ENCODE measurements around the gene ANAPC13. TPM values are rescaled to one million over a fixed set of nuclear protein-coding genes. Genes with fewer than 3 reads are reported as not detected.

Gene ANAPC13
- total RNA-seq, 1 donor from 2014 or later, result 40.7 TPM

DNA sequence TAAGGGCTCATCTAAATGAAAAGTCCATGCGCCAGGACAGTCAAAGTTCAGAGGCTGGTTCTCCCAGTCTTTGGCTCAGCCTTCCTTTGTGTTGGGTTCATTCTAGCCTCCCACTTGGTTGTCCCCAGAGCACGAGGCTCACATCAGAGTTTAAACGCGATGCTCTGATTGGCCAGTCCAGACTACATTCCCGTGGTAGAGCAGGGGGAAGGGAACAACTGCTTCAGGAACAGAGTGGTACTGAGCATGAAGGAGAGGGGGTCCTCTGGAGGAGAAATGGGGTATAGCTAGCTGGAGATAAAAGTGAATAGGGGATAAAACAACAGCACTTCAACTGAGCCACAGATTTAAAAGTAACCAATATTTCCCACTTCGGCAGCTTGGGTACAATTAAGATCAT lies 32.2 kb downstream of the ANAPC13 start:
- peak in 1 of 2 donors; percentile 36 for DNase-seq (ENCODE audit: low read depth in 2 of 2)

DNA sequence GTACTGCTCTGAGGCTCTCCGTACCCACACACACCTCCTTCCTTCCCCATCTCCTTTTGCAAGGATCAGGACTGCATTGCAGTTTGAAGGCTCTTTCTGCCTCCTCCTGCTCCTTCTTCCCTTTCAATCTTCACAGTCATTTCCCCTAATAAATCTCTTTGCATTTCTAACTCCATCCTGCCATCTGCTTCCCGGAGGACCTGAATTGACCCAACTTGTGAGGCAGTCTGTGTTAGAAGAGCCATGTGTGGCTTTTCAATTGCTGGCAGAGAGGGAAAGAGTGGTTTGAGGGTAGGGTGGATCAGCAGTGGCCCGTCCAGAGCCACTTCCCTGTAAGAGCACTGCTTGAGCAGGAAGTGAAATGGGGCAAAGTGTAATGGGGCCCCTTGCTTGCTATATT lies 35.8 kb downstream of the ANAPC13 start:
- DNase-seq (ENCODE audit: low read depth in 2 of 2), result peak in 1 of 2 donors; percentile 28

DNA sequence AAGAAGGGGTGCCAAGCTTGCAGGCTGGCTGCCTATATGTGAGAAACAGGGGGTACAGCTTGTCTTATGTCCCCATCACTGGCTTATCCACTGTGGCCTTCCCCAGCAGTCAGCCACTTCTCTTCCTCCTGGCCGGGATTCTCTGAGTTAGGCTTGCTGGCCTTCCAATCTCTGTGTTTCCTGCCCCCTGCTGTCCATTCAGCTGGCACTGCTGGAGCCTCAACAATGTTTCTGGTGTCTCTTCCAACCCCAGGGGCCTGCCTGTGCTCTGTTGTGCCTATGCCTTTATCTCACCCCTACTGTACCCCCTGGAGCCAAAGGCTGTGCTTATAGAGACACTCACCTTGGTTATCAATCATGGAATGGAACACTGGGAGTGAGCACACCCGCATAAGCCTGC lies 36.5 kb downstream of the ANAPC13 start:
- peak; percentile 45 to 65 for DNase-seq (ENCODE audit: low read depth in 2 of 2)

DNA sequence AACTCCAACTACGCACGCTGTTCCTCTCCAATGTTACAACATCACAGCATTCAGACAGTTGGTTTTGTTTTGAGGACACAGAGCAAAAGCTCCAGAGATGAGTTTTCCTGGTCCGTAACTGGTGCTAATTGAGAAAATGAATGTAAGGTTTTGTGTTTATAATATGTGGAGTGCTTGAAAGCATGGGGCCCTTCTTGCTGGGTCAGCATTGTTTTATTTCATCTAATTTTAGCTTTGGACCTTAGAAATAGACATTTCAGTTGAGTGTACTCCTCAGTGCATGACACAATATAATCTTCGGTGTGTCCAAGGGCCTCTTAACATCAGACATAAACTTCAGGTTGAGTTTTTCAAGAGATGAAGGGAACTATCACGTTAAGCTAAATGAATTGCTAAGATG lies 37.1 kb downstream of the ANAPC13 start:
- DNase-seq (ENCODE audit: low read depth in 2 of 2), result no peak

DNA sequence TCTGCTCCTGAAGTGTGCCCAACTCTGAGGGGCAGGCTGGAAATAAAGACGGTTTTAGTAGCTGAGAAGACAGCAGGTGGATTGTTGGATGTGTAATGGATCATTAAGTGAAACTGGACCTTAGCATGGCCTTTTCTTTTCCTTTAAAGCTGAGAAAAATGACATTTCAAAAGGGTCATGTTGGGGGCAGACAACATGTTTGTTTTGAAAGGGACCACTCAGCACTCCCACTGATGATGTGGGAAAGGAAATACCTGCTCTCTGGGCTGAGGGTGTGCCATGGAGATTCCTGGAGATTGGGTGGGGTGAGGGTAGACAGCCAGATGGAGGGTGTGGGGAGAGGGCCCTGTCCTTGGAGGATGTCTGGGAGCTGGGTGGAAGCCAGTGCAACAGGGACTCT lies 38.4 kb downstream of the ANAPC13 start:
- DNase-seq (ENCODE audit: low read depth in 2 of 2), result peak in 1 of 2 donors; percentile 47

DNA sequence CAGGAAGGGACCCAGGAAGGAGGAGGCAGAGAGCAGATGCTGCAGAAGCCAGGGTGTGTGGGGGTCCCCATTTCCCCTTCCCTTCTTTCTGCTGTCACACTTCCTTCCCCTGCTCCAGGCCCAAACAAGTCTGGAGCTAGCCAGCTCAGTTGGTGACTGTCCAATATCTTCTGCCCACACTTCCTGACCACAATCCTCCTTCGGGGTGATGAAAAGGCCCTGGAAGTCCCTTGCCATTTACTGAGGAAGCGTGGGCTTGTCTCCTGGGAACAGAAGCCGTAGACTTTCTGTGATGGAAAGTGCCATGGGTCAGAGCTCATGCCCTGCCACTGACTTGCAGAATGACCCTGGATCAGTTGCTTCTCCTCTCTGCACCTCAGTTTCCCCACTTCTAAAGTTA lies 39.0 kb downstream of the ANAPC13 start:
- peak in 1 of 2 donors; percentile 37 for DNase-seq (ENCODE audit: low read depth in 2 of 2)

DNA sequence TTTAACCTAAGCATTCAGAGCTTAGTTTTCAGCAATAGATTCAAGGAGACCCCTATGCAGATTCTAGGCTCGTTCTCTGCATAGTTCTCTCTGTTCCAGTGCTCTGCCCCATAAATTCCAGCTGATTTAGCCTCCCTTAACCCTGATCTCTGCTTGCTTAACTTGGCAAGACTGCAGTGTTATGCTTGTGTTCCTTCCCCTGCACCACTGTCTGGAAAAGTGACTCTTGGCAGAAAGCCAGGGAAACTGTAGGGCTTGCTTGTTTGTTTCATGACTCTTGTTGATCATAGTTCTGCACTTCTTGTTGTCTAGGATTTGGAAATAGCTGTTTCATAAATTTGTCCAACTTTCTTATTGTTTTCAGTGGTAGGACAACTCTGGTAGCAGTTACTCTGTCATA lies 40.1 kb downstream of the ANAPC13 start:
- DNase-seq (ENCODE audit: low read depth in 2 of 2), result peak; percentile 36 to 90

DNA sequence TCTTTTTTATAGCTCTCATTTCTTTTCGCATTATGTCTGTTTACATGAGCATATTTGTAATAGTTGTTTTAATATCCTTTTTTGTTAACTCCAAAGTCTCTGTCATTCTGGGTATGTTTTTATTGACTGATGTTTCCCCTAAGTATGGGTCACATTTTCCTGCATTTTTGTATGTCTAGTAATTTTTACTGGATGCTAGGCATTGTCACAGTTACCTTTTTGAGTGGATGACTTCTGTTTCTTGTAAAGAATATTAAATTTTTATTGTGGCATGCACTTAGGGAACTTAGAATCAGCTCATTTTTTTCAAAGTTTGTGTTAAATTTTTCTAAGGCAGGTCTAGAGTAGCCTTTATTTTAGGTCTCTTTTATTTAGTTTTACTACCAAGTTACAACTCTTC lies 40.7 kb downstream of the ANAPC13 start:
- DNase-seq (ENCODE audit: low read depth in 2 of 2), result no peak

DNA sequence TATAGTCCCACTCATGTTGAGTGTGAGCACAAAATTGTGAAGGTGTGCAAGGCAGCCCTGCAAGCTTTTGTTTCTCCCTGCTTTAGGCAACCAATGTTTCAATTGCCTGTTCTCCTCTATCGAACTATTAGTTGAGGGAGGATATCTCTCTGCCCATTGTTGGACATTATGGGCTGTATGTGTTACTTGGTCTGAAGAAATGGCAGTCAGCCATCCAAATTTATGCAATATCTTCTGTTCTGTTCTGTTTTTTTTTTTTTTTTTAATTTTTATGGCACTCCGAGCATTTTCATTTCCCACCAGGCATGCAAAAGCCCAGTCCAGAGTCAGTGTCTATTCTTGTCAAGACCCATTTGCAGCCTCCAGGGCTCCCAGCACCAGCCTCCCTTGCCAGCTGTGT lies 44.0 kb downstream of the ANAPC13 start:
- DNase-seq (ENCODE audit: low read depth in 2 of 2), result no peak

DNA sequence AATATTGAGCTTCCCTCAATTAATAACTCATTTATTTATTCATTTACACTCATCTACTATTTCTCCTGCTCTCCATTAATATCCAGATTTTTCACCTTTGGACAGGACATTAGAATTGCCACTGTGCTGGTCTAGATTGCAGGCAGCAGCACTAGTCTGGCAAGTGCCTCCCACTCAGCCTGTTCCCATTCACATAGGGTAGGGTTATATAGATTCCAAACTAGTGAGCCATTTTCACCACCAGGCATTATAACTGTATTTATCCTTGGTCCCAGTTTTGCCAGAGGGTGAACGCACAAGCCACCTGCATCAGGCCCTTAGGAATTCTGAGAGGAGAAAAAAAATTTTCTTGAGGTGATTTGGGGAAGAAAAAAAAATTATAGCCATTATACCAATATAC lies 44.5 kb downstream of the ANAPC13 start:
- no peak for DNase-seq (ENCODE audit: low read depth in 2 of 2)

DNA sequence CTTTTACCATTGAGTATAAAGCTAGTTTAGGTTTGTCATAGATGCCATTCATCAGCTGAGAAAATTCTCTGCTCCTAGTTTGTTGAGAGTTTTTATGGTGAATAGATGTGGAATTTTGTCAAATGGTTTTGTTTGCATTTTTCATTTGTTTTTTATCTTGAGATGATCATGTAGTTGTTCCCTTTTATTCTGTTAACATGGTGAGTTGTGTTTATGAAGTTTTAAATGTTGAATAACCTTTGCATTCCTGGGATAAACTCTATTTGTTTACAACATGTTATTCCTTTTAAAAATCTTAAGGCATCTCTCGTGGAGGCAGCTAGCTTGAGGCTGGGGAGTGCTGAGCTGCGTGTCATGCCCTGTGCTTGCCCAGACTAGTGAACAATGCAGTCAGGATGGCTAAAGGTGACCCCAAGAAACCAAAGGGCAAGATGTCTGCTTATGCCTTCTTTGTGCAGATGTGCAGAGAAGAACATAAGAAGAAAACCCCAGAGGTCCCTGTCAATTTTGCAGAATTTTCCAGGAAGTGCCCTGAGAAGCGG lies 48.5 kb downstream of the ANAPC13 start:
- DNase-seq (ENCODE audit: low read depth in 2 of 2), result no peak

DNA sequence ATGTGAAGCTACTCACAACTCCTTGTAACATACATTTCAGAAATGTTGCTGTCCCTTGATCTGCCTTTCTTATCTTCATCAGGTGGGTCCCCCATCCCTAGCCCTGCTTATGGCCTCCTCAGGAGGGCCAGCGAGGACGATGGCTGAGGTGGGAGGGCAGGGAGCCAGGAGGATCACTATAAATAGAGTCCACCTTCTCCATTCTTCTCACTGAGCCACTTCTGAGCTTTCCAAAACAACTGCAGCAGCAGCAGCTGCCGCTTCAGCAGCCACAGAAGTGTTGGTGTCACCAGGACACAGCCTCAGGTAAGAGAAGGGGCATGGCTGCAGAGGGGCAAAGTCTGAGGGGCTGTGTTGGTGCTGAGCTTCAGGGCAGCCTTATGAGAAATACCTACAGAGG lies 53.5 kb downstream of the ANAPC13 start:
- no peak for DNase-seq (ENCODE audit: low read depth in 2 of 2)

DNA sequence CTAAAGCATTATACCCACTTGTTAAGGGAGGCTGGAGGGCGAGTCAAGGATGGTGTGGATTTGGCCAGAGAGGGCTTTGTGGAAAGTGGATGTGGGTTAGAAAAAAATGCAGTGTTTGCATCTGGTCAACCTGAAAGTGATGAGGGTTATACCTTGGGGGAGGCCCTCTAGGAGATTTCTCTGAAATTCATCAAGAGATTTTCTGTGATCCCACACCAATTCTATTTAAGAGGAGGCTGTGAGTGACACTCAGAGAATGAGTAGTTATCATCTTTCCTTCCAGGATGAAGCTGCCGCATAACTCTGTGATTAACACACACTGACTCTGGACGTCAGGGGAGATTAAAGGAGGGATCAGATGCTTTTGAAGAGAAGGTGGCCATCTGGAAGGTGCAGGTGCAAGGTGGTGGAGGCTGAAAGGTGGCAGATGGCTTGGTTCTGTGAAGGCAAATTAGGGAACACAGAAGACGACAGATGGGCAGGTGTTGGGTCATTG lies 54.8 kb downstream of the ANAPC13 start:
- DNase-seq (ENCODE audit: low read depth in 2 of 2), result no peak

DNA sequence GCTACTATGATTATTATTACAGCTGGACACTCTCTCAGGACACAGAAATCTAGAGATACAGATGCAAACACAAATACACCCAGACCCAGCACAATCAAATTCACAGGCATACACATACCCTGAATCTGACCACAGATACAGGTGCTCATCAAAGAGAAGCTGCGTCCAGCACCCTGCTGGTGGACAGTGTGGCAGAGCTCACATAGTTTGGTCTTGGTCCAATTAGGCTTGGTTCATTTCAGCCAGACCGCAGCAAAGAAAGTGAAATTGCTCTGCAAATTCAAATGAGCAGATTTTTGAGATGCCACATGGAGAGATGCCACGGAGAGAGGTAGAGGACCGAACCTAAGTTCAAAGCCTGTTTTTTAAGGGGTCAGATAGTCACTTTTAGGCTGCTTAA lies 55.6 kb downstream of the ANAPC13 start:
- DNase-seq (ENCODE audit: low read depth in 2 of 2), result no peak

DNA sequence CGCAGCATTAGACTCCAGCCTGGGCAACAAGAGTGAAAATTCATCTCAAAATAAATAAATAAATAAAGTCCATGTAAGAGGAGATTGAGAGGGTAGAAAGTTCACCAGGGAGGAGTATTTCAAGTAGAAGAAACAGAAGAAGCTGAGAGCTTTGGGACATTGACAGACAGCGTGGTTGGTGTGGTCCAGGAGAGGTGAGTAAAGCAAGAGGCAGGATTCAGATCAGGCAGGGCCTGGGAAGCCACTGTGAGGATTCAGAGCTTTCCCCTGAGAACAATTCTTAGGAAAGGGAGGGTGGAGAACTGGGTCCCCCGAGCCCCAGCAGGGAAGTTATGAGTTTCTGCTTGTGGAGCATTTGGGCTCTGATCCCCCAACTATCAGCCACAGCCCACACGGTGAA lies 57.4 kb downstream of the ANAPC13 start:
- no peak for DNase-seq (ENCODE audit: low read depth in 2 of 2)

Other genes with a start within 250 kb of the ANAPC13 start
- gene RYK, start 235.1 kb downstream of the ANAPC13 start, total RNA-seq, result 84.0 and 96.6 TPM in 2 replicates
- gene AMOTL2, start 111.5 kb downstream of the ANAPC13 start, total RNA-seq, result 41.6 and 62.2 TPM in 2 replicates
- 9.2 and 12.2 TPM in 2 replicates for gene CEP63, start 72 bp upstream of the ANAPC13 start, total RNA-seq
- gene KY, start 165.0 kb upstream of the ANAPC13 start, total RNA-seq, result not detected in 2 replicates

Measured in dermis microvascular lymphatic vessel endothelial cell (primary cell).